Measurements from ENCODE around the gene TRIP13. TPM values are rescaled to one million over a fixed set of nuclear protein-coding genes. Genes with fewer than 3 reads are reported as not detected.

Gene TRIP13
- total and polyA plus RNA-seq, 9 of the 15 experiments (the other 6 are each of a cell fraction or from before 2014, with no cell fraction given) = 24.1 to 116 (median 53.2) TPM

GRCh38 chr5:893137-893506 is 438 bp downstream of the TRIP13 start (continued):
- TF ChIP-seq TOE1 (IDR thresholded peaks at IDR 0.05; ENCODE audit: borderline replicate concordance) (no peak), TOE1 (CRISPR knock-in tag; IDR thresholded peaks at IDR 0.05; ENCODE audit: borderline replicate concordance, low read depth) (0 out of 2 replicates have a peak, but pooled peaks have one; percentile 24), KDM2B (CRISPR knock-in tag; IDR thresholded peaks at IDR 0.05) (no peak), GABPB2 (CRISPR knock-in tag; conservative IDR thresholded peaks at IDR 0.05) (no peak), FOXA1 (IDR thresholded peaks at IDR 0.05; ENCODE audit: borderline replicate concordance) (no peak), NFATC3 (IDR thresholded peaks at IDR 0.05) (no peak), ARID4B (CRISPR knock-in tag; IDR thresholded peaks at IDR 0.05) (peak; percentile 0; the same call in 1 of the 2 replicates), ZNF165 (CRISPR knock-in tag; IDR thresholded peaks at IDR 0.05; ENCODE audit: borderline replicate concordance) (no peak), FOXA3 (CRISPR knock-in tag; conservative IDR thresholded peaks at IDR 0.05 in 1 of 2, IDR thresholded peaks at IDR 0.05 in 1 of 2) (no peak), CXXC5 (CRISPR knock-in tag; IDR thresholded peaks at IDR 0.05) (no peak), NR3C1 (CRISPR knock-in tag; IDR thresholded peaks at IDR 0.05) (0 out of 2 replicates have a peak, but pooled peaks have one; percentile 5)
- TF ChIP-seq, protein P1, sequence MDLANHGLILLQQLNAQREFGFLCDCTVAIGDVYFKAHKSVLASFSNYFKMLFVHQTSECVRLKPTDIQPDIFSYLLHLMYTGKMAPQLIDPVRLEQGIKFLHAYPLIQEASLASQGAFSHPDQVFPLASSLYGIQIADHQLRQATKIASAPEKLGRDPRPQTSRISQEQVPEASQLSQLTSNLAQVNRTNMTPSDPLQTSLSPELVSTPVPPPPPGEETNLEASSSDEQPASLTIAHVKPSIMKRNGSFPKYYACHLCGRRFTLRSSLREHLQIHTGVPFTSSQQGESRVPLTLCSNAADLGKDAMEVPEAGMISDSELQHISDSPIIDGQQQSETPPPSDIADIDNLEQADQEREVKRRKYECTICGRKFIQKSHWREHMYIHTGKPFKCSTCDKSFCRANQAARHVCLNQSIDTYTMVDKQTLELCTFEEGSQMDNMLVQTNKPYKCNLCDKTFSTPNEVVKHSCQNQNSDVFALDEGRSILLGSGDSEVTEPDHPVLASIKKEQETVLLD (IDR thresholded peaks at IDR 0.05) = no peak
- TF ChIP-seq, protein P2, sequence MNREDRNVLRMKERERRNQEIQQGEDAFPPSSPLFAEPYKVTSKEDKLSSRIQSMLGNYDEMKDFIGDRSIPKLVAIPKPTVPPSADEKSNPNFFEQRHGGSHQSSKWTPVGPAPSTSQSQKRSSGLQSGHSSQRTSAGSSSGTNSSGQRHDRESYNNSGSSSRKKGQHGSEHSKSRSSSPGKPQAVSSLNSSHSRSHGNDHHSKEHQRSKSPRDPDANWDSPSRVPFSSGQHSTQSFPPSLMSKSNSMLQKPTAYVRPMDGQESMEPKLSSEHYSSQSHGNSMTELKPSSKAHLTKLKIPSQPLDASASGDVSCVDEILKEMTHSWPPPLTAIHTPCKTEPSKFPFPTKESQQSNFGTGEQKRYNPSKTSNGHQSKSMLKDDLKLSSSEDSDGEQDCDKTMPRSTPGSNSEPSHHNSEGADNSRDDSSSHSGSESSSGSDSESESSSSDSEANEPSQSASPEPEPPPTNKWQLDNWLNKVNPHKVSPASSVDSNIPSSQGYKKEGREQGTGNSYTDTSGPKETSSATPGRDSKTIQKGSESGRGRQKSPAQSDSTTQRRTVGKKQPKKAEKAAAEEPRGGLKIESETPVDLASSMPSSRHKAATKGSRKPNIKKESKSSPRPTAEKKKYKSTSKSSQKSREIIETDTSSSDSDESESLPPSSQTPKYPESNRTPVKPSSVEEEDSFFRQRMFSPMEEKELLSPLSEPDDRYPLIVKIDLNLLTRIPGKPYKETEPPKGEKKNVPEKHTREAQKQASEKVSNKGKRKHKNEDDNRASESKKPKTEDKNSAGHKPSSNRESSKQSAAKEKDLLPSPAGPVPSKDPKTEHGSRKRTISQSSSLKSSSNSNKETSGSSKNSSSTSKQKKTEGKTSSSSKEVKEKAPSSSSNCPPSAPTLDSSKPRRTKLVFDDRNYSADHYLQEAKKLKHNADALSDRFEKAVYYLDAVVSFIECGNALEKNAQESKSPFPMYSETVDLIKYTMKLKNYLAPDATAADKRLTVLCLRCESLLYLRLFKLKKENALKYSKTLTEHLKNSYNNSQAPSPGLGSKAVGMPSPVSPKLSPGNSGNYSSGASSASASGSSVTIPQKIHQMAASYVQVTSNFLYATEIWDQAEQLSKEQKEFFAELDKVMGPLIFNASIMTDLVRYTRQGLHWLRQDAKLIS (CRISPR knock-in tag; IDR thresholded peaks at IDR 0.05) = 0 out of 2 replicates have a peak, but pooled peaks have one; percentile 57

Data from K562 (cell line).